Endothelial cell of umbilical vein (primary cell): ENCODE measurements around the gene SYNGR4.

Experiments
- CTCF ChIP-seq, 2 donors: IDR thresholded peaks; 1 replicate in 1 of 2; 2 replicates in 1 of 2; pipeline ENCODE4 v1.5.1; 2011; ENCODE audit warnings: low read length in 2 of 2, mild to moderate bottlenecking in 2 of 2, moderate library complexity in 2 of 2, control low read depth in 1 of 2, inconsistent platforms in 1 of 2, low read depth in 1 of 2; ENCODE audit not compliant: insufficient read depth in 1 of 2; ENCODE audit errors: extremely low read depth in 1 of 2
- EZH2 ChIP-seq: IDR thresholded peaks from 2 replicates; pipeline ENCODE4 v1.6.1; 2012; ENCODE audit warnings: borderline replicate concordance, low read depth, mild to moderate bottlenecking, moderate library complexity, low read length, inconsistent platforms; ENCODE audit not compliant: severe bottlenecking

- no peak for TF ChIP-seq CTCF (IDR thresholded peaks at IDR 0.05; ENCODE audit: extremely low read depth in 1 of 2, insufficient read depth in 1 of 2, low read depth in 1 of 2, low read length in 2 of 2)
- no peak for TF ChIP-seq EZH2
These were observed 33.9 kb downstream of the SYNGR4 start for GRCh38 chr19:48398102-48398374.
